Glutamatergic neuron (in vitro differentiated cells): ENCODE measurements around the gene SDCCAG8. TPM values are rescaled to one million over a fixed set of nuclear protein-coding genes. Genes with fewer than 3 reads are reported as not detected.

Experiments used
- DNase-seq: peaks from one replicate; pipeline ENCODE4 v3.0.0; 2022
- H3K27ac Mint-ChIP-seq: one replicate; pipeline ENCODE4 v1.8.0; 2020; ENCODE audit warnings: mild to moderate bottlenecking, mixed read lengths, inconsistent platforms; ENCODE audit not compliant: unreplicated experiment
- H3K27me3 Mint-ChIP-seq: one replicate; pipeline ENCODE4 v1.8.0; 2020; ENCODE audit warnings: mild to moderate bottlenecking, moderate library complexity, mixed read lengths, inconsistent platforms; ENCODE audit not compliant: unreplicated experiment
- H3K36me3 Mint-ChIP-seq: one replicate; pipeline ENCODE4 v1.8.0; 2020; ENCODE audit warnings: mild to moderate bottlenecking, mixed read lengths, inconsistent platforms; ENCODE audit not compliant: unreplicated experiment
- H3K4me1 Mint-ChIP-seq: one replicate; pipeline ENCODE4 v1.8.0; 2020; ENCODE audit warnings: mild to moderate bottlenecking, low read depth, mixed read lengths, inconsistent platforms; ENCODE audit not compliant: unreplicated experiment
- H3K4me3 Mint-ChIP-seq: one replicate; pipeline ENCODE4 v1.8.0; 2020; ENCODE audit warnings: mild to moderate bottlenecking, mixed read lengths, inconsistent platforms; ENCODE audit not compliant: unreplicated experiment
- H3K9me3 Mint-ChIP-seq: one replicate; pipeline ENCODE4 v1.8.0; 2020; ENCODE audit warnings: mild to moderate bottlenecking, moderate library complexity, mixed read lengths, inconsistent platforms; ENCODE audit not compliant: unreplicated experiment
- total RNA-seq: library from RNA; stranded (reverse); fragmentation: NEBNext Ultra II Directional; extraction: Animal tissue kit (Norgen Biotek cat#: 25700); gene quantifications from one replicate; pipeline ENCODE4 v1.2.1, GENCODE V29; 2021; ENCODE audit not compliant: unreplicated experiment
- TF ChIP-seq, protein P1 (sequence below): fragments of 200-600 bp; sonication (generic); IDR thresholded peaks from one replicate; pipeline ENCODE4 v1.5.0; 2021; ENCODE audit not compliant: partially characterized antibody, unreplicated experiment

Gene SDCCAG8
- total RNA-seq, 1 donor from 2014 or later = 52.8 TPM

GRCh38 chr1:243514927-243515326, 259.1 kb downstream of the SDCCAG8 start:
- H3K27ac Mint-ChIP-seq = no peak overlapping the region
- DNase-seq = no peak
- peaks cover 9% of the 10 kb centered on the region for H3K4me1 Mint-ChIP-seq
- no peaks in the 10 kb centered on the region for H3K27me3 Mint-ChIP-seq
- no peaks in the 10 kb centered on the region for H3K9me3 Mint-ChIP-seq
- peaks cover 19% of the 10 kb centered on the region for H3K36me3 Mint-ChIP-seq
- H3K4me3 Mint-ChIP-seq = no peak overlapping the region
- TF ChIP-seq, protein P1, sequence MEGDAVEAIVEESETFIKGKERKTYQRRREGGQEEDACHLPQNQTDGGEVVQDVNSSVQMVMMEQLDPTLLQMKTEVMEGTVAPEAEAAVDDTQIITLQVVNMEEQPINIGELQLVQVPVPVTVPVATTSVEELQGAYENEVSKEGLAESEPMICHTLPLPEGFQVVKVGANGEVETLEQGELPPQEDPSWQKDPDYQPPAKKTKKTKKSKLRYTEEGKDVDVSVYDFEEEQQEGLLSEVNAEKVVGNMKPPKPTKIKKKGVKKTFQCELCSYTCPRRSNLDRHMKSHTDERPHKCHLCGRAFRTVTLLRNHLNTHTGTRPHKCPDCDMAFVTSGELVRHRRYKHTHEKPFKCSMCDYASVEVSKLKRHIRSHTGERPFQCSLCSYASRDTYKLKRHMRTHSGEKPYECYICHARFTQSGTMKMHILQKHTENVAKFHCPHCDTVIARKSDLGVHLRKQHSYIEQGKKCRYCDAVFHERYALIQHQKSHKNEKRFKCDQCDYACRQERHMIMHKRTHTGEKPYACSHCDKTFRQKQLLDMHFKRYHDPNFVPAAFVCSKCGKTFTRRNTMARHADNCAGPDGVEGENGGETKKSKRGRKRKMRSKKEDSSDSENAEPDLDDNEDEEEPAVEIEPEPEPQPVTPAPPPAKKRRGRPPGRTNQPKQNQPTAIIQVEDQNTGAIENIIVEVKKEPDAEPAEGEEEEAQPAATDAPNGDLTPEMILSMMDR = no peak

DNA sequence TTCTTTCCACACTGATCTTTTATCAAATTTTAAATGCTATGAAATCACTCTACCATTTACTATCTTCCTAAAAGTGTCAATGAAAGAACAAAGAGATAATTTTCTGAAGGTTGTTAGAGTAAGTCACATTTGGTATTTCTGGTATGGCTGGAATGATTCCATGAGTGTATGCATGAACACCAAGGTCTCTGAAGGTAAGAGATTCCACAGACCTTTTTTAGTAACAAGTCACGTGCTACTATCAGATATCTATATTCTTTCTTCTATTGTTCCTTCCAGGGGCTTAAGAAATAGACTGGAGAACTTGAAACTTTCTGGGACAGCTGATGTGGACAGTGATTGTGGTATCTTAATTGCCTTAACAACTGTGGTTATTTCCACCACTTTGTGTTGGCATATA, 265.0 kb downstream of the SDCCAG8 start:
- Mint-ChIP-seq H3K27me3 (no peaks in the 10 kb centered on the region), H3K27ac (no peak overlapping the region)

DNA sequence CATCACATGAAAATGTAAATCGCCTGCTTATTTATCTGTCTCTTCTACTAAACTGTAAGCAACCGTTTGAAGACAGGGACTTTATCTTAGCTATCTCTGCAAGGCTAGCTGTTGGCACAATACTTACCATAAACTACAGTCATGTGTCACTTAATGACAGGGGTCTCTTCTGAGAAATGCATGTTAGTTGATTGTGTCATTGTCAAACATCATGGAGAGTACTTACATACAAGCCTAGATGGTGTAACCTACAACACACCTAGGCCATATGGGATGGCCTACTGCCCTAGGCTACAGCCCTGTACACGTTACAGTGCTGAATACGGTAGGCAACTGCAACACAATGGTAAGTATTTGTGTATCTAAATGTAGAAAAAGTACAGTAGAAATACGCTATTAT, 267.9 kb downstream of the SDCCAG8 start:
- TF ChIP-seq, protein P1 = no peak
- H3K4me1 Mint-ChIP-seq = no peaks in the 10 kb centered on the region
- peaks cover 2% of the 10 kb centered on the region for H3K9me3 Mint-ChIP-seq
- peaks cover 9% of the 10 kb centered on the region for H3K36me3 Mint-ChIP-seq
- peaks cover 2% of the 10 kb centered on the region for H3K27me3 Mint-ChIP-seq
- H3K4me3 Mint-ChIP-seq = no peak overlapping the region
- no peak overlapping the region for H3K27ac Mint-ChIP-seq
- DNase-seq = no peak

More for the DNA sequence above, 265.0 kb downstream of the SDCCAG8 start:
- Mint-ChIP-seq H3K36me3 (peaks cover 20% of the 10 kb centered on the region), H3K4me1 (no peaks in the 10 kb centered on the region), H3K4me3 (no peak overlapping the region), H3K9me3 (peaks cover 2% of the 10 kb centered on the region)
- TF ChIP-seq, protein P1 = no peak
- no peak for DNase-seq

DNA sequence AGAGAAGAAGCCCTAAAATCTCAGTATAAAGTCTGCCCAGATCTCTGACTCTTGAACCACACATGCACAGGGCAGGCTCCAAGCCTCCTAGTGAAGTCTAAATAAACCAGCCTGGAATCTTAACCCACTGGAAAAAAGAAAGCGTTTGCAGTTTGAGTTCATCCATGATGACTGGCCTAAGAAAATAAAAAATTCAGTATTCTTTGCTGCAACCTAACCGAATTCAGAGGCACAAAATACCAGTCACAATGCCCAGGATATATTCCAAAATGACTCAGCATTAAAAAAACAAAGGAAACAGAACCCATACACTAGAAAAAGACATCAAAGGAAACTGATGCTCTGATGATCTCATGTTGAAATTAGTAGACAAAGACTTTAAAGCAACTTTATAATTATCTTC, 269.2 kb downstream of the SDCCAG8 start:
- H3K4me1 Mint-ChIP-seq = no peaks in the 10 kb centered on the region
- peaks cover 1% of the 10 kb centered on the region for H3K9me3 Mint-ChIP-seq
- no peak for DNase-seq
- TF ChIP-seq, protein P1 = no peak
- H3K4me3 Mint-ChIP-seq = no peak overlapping the region
- H3K27ac Mint-ChIP-seq = no peak overlapping the region
- peaks cover 2% of the 10 kb centered on the region for H3K27me3 Mint-ChIP-seq
- peaks cover 12% of the 10 kb centered on the region for H3K36me3 Mint-ChIP-seq

DNA sequence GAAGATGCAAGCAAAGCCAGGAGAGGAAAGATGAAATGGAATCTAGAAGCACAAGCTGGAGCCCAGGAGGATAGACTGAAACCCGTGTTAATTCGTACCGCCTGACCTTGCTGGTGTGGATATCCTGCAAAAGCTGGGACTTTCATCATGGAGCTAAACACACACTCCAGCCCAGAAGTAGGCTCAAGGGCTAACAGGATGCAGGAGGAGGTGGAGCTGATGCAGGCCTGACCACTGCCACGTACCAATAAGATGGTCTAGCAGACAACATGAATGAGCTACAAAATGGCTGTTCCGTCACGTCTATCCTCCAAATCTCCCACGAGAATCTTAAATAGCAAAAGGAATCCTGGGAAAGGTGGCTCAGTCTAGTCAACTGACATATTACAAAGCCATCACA, 270.3 kb downstream of the SDCCAG8 start:
- Mint-ChIP-seq H3K27me3 (peaks cover 4% of the 10 kb centered on the region), H3K4me3 (no peak overlapping the region), H3K27ac (no peak overlapping the region), H3K36me3 (peaks cover 12% of the 10 kb centered on the region), H3K9me3 (no peaks in the 10 kb centered on the region), H3K4me1 (no peaks in the 10 kb centered on the region)
- TF ChIP-seq, protein P1 = no peak
- DNase-seq = no peak
